Measurements from ENCODE around the gene FOXI3. TPM values are rescaled to one million over a fixed set of nuclear protein-coding genes. Genes with fewer than 3 reads are reported as not detected.

FOXI3 gene
- polyA plus RNA-seq, 1 experiment: not detected

- no peak for DNase-seq (ENCODE audit: low read depth)
- Histone ChIP-seq H3K4me3 (ENCODE audit: low read depth, low read length) (no peak overlapping the region), H3K36me3 (ENCODE audit: control insufficient read depth, insufficient read depth, low read length) (no peaks in the 10 kb centered on the region), H3K27me3 (ENCODE audit: control insufficient read depth, insufficient read depth, low read length) (no peaks in the 10 kb centered on the region)
- POLR2A ChIA-PET: no interaction called here
- CTCF ChIA-PET: no interaction called here
- TF ChIP-seq CTCF (IDR thresholded peaks at IDR 0.05; ENCODE audit: insufficient read depth, low read depth, low read length): no peak
Observed at GRCh38 chr2:88489181-88489580, 36.7 kb upstream of the FOXI3 start.

- CTCF ChIA-PET: interaction anchor here (1.9 kb wide), 1 partner anchor 13 kb away, joined by 7 read pairs; no protein-coding TSS in a partner anchor
- H3K27me3 ChIP-seq (ENCODE audit: control insufficient read depth, insufficient read depth, low read length): no peaks in the 10 kb centered on the region
- no peak for TF ChIP-seq CTCF (IDR thresholded peaks at IDR 0.05; ENCODE audit: insufficient read depth, low read depth, low read length)
- H3K4me3 ChIP-seq (ENCODE audit: low read depth, low read length): no peak overlapping the region
- H3K36me3 ChIP-seq (ENCODE audit: control insufficient read depth, insufficient read depth, low read length): no peaks in the 10 kb centered on the region
- no peak for DNase-seq (ENCODE audit: low read depth)
- POLR2A ChIA-PET: no interaction called here
Observed at GRCh38 chr2:88483200-88483599, 30.7 kb upstream of the FOXI3 start.

- ChIA-PET CTCF (interaction anchor here (1.1 to 1.9 kb wide), 2 partner anchors 10 to 14 kb away, joined by 3 to 7 read pairs; no protein-coding TSS in a partner anchor), POLR2A (no interaction called here)
- TF ChIP-seq CTCF (IDR thresholded peaks at IDR 0.05; ENCODE audit: insufficient read depth, low read depth, low read length): no peak
- Histone ChIP-seq H3K36me3 (ENCODE audit: control insufficient read depth, insufficient read depth, low read length) (no peaks in the 10 kb centered on the region), H3K27me3 (ENCODE audit: control insufficient read depth, insufficient read depth, low read length) (no peaks in the 10 kb centered on the region), H3K4me3 (ENCODE audit: low read depth, low read length) (no peak overlapping the region)
- no peak for DNase-seq (ENCODE audit: low read depth)
Observed at GRCh38 chr2:88481691-88482336, 29.3 kb upstream of the FOXI3 start.

- Histone ChIP-seq H3K36me3 (ENCODE audit: control insufficient read depth, insufficient read depth, low read length) (no peaks in the 10 kb centered on the region), H3K27me3 (ENCODE audit: control insufficient read depth, insufficient read depth, low read length) (no peaks in the 10 kb centered on the region), H3K4me3 (ENCODE audit: low read depth, low read length) (no peak overlapping the region)
- no peak for DNase-seq (ENCODE audit: low read depth)
- POLR2A ChIA-PET: no interaction called here
- no peak for TF ChIP-seq CTCF (IDR thresholded peaks at IDR 0.05; ENCODE audit: insufficient read depth, low read depth, low read length)
- CTCF ChIA-PET: no interaction called here
Observed at GRCh38 chr2:88472811-88473210, 20.3 kb upstream of the FOXI3 start.

GRCh38 chr2:88471083-88471942 lies 18.8 kb upstream of the FOXI3 start:
- H3K4me3 ChIP-seq (ENCODE audit: low read depth, low read length): no peak overlapping the region
- H3K27me3 ChIP-seq (ENCODE audit: control insufficient read depth, insufficient read depth, low read length): no peaks in the 10 kb centered on the region
- ChIA-PET POLR2A (no interaction called here), CTCF (interaction anchor here (1.2 kb wide), 1 partner anchor 10 kb away, joined by 3 read pairs; no protein-coding TSS in a partner anchor)
- H3K36me3 ChIP-seq (ENCODE audit: control insufficient read depth, insufficient read depth, low read length): no peaks in the 10 kb centered on the region
- TF ChIP-seq CTCF (IDR thresholded peaks at IDR 0.05; ENCODE audit: insufficient read depth, low read depth, low read length): no peak
- no peak for DNase-seq (ENCODE audit: low read depth)
